BE2C (cell line): ENCODE data around the gene LENEP.
"Not testable (repeated sequence)": the region's sequence is repeated elsewhere in the genome, so short reads cannot be mapped to it uniquely, and the experiment has no call there.

Experiments used
- DNase-seq: peaks from one replicate; pipeline ENCODE4 v3.0.0-alpha.2; 2020
- H3K27me3 ChIP-seq: fragments of 250-450 bp; sonication (Bioruptor Pico); 2 replicates; pipeline ENCODE4 v1.5.1; 2020; ENCODE audit warnings: mild to moderate bottlenecking
- H3K36me3 ChIP-seq: fragments of 250-450 bp; sonication (Bioruptor Pico); 2 replicates; pipeline ENCODE4 v1.5.1; 2020; ENCODE audit warnings: mild to moderate bottlenecking
- H3K4me1 ChIP-seq: fragments of 250-450 bp; sonication (Bioruptor Pico); 2 replicates; pipeline ENCODE4 v1.5.1; 2020
- H3K4me3 ChIP-seq: 2 replicates; pipeline ENCODE4 v1.5.1; 2011; ENCODE audit warnings: low read depth, low read length
- H3K9me3 ChIP-seq: fragments of 250-450 bp; sonication (Bioruptor Pico); 2 replicates; pipeline ENCODE4 v1.5.1; 2020
- TF ChIP-seq, protein P1 (sequence below): IDR thresholded peaks from 2 replicates; pipeline ENCODE4 v1.5.1; 2012; ENCODE audit warnings: mild to moderate bottlenecking, low read depth, low read length

Gene LENEP

DNA sequence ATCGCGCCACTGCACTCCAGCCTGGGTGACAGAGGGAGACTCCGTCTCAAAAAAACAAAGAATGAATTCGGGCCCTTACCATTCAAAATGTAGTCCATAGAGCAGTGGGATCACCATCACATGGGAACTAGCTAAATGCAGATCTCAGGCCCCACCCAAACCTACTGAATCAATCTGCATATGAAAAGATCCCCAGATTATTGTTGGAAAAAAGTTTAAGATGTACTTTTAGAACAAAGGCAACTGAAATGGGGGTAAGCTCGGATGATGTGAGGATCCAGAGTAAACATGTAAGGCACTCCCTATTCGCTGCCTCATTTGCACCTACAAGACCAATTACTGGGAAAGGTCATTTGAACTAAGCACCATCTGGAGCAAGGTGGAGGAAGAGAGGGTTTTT lies 11.0 kb upstream of the LENEP start:
- TF ChIP-seq, protein P1, sequence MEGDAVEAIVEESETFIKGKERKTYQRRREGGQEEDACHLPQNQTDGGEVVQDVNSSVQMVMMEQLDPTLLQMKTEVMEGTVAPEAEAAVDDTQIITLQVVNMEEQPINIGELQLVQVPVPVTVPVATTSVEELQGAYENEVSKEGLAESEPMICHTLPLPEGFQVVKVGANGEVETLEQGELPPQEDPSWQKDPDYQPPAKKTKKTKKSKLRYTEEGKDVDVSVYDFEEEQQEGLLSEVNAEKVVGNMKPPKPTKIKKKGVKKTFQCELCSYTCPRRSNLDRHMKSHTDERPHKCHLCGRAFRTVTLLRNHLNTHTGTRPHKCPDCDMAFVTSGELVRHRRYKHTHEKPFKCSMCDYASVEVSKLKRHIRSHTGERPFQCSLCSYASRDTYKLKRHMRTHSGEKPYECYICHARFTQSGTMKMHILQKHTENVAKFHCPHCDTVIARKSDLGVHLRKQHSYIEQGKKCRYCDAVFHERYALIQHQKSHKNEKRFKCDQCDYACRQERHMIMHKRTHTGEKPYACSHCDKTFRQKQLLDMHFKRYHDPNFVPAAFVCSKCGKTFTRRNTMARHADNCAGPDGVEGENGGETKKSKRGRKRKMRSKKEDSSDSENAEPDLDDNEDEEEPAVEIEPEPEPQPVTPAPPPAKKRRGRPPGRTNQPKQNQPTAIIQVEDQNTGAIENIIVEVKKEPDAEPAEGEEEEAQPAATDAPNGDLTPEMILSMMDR, result no peak
- peaks cover 28% of the 10 kb centered on the region for H3K36me3 ChIP-seq
- peaks cover 18% of the 10 kb centered on the region for H3K4me1 ChIP-seq

DNA sequence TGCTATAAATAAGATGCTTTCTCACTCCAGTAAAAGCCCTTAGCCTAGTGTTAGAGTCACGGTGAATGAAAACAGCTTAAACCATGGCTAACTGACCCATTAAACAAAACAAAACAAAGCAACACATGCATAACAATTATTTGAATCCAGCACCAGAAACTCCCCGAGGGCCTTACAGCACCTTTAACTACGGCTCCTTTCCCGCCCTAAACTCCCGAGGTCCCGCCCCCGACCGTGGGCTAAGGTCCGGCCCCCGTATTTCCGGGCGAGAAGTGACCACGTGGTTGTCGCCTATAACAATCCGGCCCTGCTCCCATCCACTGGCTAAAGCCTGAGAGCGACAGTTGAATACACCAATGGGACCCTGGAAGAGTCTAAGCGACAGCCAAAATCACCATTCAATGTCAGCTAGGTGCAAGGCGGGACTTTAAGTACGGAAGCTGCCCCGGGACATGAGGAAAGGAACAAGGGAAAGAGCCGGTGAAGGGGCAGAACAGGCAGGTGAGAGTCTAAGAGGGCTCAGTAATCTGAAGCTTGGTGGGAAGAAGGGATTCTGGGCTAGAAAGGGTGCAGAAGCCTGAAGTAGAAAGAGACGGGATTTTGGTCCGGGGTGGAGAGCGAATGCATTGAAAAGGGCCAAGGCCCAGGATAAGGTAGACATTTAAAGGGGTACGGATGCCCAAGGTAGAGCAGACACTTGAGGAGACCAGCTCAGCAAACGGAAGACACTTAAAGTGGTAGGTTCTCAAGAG lies 10.3 kb upstream of the LENEP start, which contains the start of gene FLAD1:
TSS of gene FLAD1 (plus strand) at position 448 of the 752 bp plus-strand sequence. CDS start 351 bp downstream, outside the sequence.
- peak within 1 kb of the TSS; percentile 74 for H3K4me3 ChIP-seq
- TF ChIP-seq, protein P1, result no peak
- no peaks in the 10 kb centered on the region for H3K27me3 ChIP-seq
- peaks cover 35% of the 10 kb centered on the region for H3K36me3 ChIP-seq
- H3K4me1 ChIP-seq, result peaks cover 11% of the 10 kb centered on the region
- H3K9me3 ChIP-seq, result no peaks in the 10 kb centered on the region
- peak; percentile 98 for DNase-seq

More for the DNA sequence above, 11.0 kb upstream of the LENEP start:
- H3K9me3 ChIP-seq, result no peaks in the 10 kb centered on the region
- H3K27me3 ChIP-seq, result no peaks in the 10 kb centered on the region
- DNase-seq, result no peak
- H3K4me3 ChIP-seq, result peak overlapping the region; percentile 74

DNA sequence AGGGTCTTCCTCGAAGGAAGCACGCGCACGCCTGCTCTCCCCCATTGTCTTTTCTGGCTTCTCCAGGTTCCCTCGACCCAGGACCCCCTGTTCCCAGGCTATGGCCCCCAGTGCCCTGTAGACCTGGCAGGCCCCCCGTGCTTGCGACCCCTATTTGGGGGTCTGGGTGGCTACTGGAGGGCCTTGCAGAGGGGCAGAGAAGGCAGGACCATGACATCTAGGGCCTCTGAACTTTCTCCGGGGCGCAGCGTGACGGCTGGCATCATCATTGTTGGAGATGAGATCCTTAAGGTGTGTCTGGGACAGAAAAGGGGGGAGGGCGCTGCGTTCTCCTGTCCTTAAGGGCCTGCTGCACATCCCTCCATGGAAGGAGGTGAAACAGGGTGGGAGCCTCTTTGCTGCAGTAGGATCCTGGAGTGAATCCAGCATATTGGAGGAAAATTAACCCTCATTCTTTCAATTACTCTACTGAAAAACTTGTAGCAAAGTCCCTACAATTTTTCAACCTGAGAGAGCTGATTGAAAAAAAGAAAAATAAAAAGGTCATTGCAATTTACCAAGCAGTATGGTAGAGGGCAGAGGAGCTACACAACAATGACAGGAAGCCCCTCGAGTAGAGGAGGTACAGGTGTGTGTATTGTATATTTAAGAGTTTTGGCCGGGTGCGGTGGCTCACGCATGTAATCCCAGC lies 9.5 kb upstream of the LENEP start:
- Histone ChIP-seq H3K36me3 (peaks cover 44% of the 10 kb centered on the region), H3K4me3 (peak overlapping the region; percentile 74), H3K9me3 (no peaks in the 10 kb centered on the region), H3K27me3 (no peaks in the 10 kb centered on the region), H3K4me1 (peaks cover 11% of the 10 kb centered on the region)
- DNase-seq, result no peak
- TF ChIP-seq, protein P1, result no peak

DNA sequence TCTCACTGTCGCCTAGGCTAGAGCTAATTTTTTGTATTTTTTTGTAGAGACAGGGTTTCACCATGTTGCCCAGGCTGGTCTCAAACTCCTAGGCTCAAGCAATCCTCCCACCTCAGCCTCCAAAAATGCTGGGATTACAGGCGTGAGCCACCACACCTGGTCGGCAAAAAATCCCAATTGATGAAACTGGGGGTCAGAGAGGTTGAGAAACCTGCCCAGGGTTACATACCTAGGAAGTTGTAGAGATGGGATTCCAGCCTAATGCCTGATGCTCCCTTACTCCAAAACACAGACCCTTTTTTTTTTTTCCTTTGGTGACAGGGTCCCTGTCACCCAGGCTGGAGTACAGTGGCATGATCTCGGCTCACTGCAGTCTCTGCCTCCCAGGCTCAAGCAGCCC lies 6.7 kb upstream of the LENEP start:
- peaks cover 54% of the 10 kb centered on the region for H3K36me3 ChIP-seq
- H3K4me1 ChIP-seq, H3K27me3 ChIP-seq, DNase-seq, H3K4me3 ChIP-seq, H3K9me3 ChIP-seq: not testable (repeated sequence)

DNA sequence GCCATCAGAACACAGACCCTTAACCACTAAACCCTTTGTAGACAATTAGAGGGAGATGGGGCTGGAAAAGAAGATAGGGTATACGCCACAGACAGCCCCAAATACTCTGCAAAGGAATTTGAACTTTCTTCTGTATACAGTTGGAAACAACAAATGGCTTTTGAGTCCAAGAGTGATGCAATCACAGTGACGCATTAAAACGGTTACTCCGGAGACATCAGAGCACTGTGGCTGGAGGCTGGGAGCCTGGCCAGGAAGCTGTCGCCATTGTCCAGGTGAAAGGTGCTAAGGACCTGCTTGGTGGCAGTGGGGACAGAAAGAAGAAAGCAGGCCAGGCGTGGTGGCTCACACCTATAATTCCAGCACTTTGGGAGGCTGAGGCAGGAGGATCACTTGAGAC lies 6.1 kb upstream of the LENEP start:
- TF ChIP-seq, protein P1, result no peak
- Histone ChIP-seq H3K36me3 (peaks cover 54% of the 10 kb centered on the region), H3K4me3 (no peak overlapping the region), H3K27me3 (no peaks in the 10 kb centered on the region), H3K4me1 (peaks cover 4% of the 10 kb centered on the region; the same call in 1 of the 2 replicates), H3K9me3 (no peaks in the 10 kb centered on the region)
- DNase-seq, result no peak

DNA sequence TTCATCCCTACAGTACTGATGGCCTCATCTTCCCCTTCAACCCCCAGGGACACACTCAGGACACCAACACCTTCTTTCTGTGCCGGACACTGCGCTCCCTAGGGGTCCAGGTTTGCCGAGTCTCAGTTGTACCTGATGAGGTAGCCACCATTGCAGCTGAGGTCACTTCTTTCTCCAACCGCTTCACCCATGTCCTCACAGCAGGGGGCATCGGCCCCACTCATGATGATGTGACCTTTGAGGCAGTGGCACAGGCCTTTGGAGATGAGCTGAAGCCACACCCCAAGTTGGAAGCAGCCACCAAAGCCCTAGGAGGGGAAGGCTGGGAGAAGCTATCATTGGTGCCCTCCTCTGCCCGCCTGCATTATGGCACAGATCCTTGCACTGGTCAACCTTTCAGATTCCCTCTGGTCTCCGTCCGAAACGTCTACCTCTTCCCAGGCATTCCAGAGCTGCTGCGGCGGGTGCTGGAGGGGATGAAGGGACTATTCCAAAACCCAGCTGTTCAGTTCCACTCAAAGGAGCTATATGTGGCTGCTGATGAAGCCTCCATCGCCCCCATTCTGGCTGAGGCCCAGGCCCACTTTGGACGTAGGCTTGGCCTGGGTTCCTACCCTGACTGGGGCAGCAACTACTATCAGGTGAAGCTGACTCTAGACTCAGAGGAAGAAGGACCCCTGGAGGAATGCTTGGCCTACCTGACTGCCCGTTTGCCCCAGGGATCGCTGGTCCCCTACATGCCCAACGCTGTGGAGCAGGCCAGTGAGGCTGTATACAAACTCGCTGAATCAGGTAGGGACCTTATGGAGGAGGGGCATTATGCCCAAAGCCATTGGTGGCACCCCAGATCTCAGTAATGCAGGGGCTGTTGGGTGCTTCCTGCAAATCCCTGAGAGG lies 5.1 kb upstream of the LENEP start:
- H3K36me3 ChIP-seq, result peaks cover 54% of the 10 kb centered on the region
- no peak for DNase-seq
- no peaks in the 10 kb centered on the region for H3K9me3 ChIP-seq
- H3K27me3 ChIP-seq, result no peaks in the 10 kb centered on the region
- no peak overlapping the region for H3K4me3 ChIP-seq
- TF ChIP-seq, protein P1, result peak; percentile 37; the same call in 1 of the 2 replicates
- H3K4me1 ChIP-seq, result no peaks in the 10 kb centered on the region
